TTC549 (cell line): Measurements from ENCODE around the gene TLE3.

Experiments
- FAIRE-seq: peaks from 2 replicates; lab custom pipeline; 2012; peaks lifted over from hg19 to GRCh38; lab: Jason Lieb, UNC

The TLE3 gene

GRCh38 chr15:70047386-70048197 is 50.1 kb downstream of the TLE3 start:
- FAIRE-seq, result no peak

GRCh38 chr15:70046679-70047369 is 50.9 kb downstream of the TLE3 start:
- FAIRE-seq, result no peak

- no peak for FAIRE-seq
These were observed 52.7 kb downstream of the TLE3 start for GRCh38 chr15:70045045-70045444.

- no peak for FAIRE-seq
These were observed 53.5 kb downstream of the TLE3 start for GRCh38 chr15:70044168-70044567.

- no peak for FAIRE-seq
These were observed 54.1 kb downstream of the TLE3 start for GRCh38 chr15:70043590-70043989.

GRCh38 chr15:70042553-70043214 is 55.0 kb downstream of the TLE3 start:
- no peak for FAIRE-seq

GRCh38 chr15:70039917-70040316 is 57.8 kb downstream of the TLE3 start:
- no peak for FAIRE-seq

- FAIRE-seq, result no peak
These were observed 58.9 kb downstream of the TLE3 start for GRCh38 chr15:70038730-70039392.

- FAIRE-seq, result no peak
These were observed 60.5 kb downstream of the TLE3 start for GRCh38 chr15:70037292-70037640.

- FAIRE-seq, result no peak
These were observed 61.0 kb downstream of the TLE3 start for GRCh38 chr15:70036585-70037291.

GRCh38 chr15:70035719-70036077 is 62.0 kb downstream of the TLE3 start:
- no peak for FAIRE-seq

GRCh38 chr15:70035051-70035718 is 62.5 kb downstream of the TLE3 start:
- no peak for FAIRE-seq

- no peak for FAIRE-seq
These were observed 63.1 kb downstream of the TLE3 start for GRCh38 chr15:70034596-70034995.

GRCh38 chr15:70034141-70034540 is 63.6 kb downstream of the TLE3 start:
- FAIRE-seq, result no peak

- no peak for FAIRE-seq
These were observed 64.1 kb downstream of the TLE3 start for GRCh38 chr15:70033529-70034140.

- no peak for FAIRE-seq
These were observed 64.6 kb downstream of the TLE3 start for GRCh38 chr15:70033109-70033508.

GRCh38 chr15:70032509-70032908 is 65.2 kb downstream of the TLE3 start:
- FAIRE-seq, result no peak

GRCh38 chr15:70031713-70032112 is 66.0 kb downstream of the TLE3 start:
- FAIRE-seq, result no peak

GRCh38 chr15:70031261-70031660 is 66.5 kb downstream of the TLE3 start:
- FAIRE-seq, result no peak

GRCh38 chr15:70030851-70031250 is 66.9 kb downstream of the TLE3 start:
- no peak for FAIRE-seq

- FAIRE-seq, result no peak
These were observed 68.4 kb downstream of the TLE3 start for GRCh38 chr15:70029297-70029701.
